Epithelial cell of proximal tubule (primary cell): ENCODE results near the gene EEIG1. TPM values are rescaled to one million over a fixed set of nuclear protein-coding genes. Genes with fewer than 3 reads are reported as not detected.
"Not testable (repeated sequence)": the region's sequence is repeated elsewhere in the genome, so short reads cannot be mapped to it uniquely, and the experiment has no call there.

Experiments used
- DNase-seq: peaks from one replicate; pipeline ENCODE4 v3.0.0-alpha.2; 2011; ENCODE audit warnings: low read depth
- H3K4me3 ChIP-seq: 2 replicates; pipeline ENCODE4 v1.5.1; 2011; ENCODE audit warnings: low read depth, mild to moderate bottlenecking, low read length
- CTCF ChIP-seq: conservative IDR thresholded peaks from 2 replicates; pipeline ENCODE4 v1.5.1; 2012; ENCODE audit warnings: low read depth, mild to moderate bottlenecking, low read length
- total RNA-seq: library from RNA; depleted of rRNA; stranded (reverse); fragments of >200 nt; gene quantifications from 2 replicates; pipeline ENCODE4 v1.2.3, GENCODE V29; 2015

EEIG1 gene
- total RNA-seq = 3.9 and 5.0 TPM in 2 replicates

- no peak for DNase-seq
- TF ChIP-seq CTCF = no peak
These were observed at the start of gene EEIG1 for GRCh38 chr9:127980706-127981558. Gene EEIG1 (minus strand): TSS chr9:127980989. CDS start chr9:127980137, 852 bp downstream.

GRCh38 chr9:128027705-128028104, 46.9 kb upstream of the EEIG1 start:
- no peak for DNase-seq
- H3K4me3 ChIP-seq = no peak overlapping the region
- no peak for TF ChIP-seq CTCF

More at GRCh38 chr9:127980706-127981558, at the start of gene EEIG1:
- peak within 1 kb of the TSS; percentile 88 for H3K4me3 ChIP-seq

GRCh38 chr9:128026773-128027541, 46.2 kb upstream of the EEIG1 start:
- DNase-seq = no peak
- no peak overlapping the region for H3K4me3 ChIP-seq
- TF ChIP-seq CTCF = no peak

- no peak for TF ChIP-seq CTCF
- no peak overlapping the region for H3K4me3 ChIP-seq
- no peak for DNase-seq
These were observed 45.5 kb upstream of the EEIG1 start for GRCh38 chr9:128026255-128026772.

- H3K4me3 ChIP-seq = no peak overlapping the region
- DNase-seq = no peak
- no peak for TF ChIP-seq CTCF
These were observed 44.9 kb upstream of the EEIG1 start for GRCh38 chr9:128025736-128026135.

- TF ChIP-seq CTCF = no peak
- H3K4me3 ChIP-seq = no peak overlapping the region
- DNase-seq = no peak
These were observed 44.0 kb upstream of the EEIG1 start for GRCh38 chr9:128024761-128025308.

GRCh38 chr9:128023671-128024070, 42.9 kb upstream of the EEIG1 start:
- H3K4me3 ChIP-seq, DNase-seq: not testable (repeated sequence)
